ENCODE data around the gene LRRC32.
A peak's percentile ranks its signal among the peaks of the same experiment; 100 is the strongest.

LRRC32 gene

GRCh38 chr11:76699451-76700091 is 29.0 kb upstream of the LRRC32 start:
- no peak for DNase-seq (ENCODE audit: low read depth)

- no peak for DNase-seq (ENCODE audit: low read depth)
Observed at GRCh38 chr11:76698321-76699043, 27.9 kb upstream of the LRRC32 start.

DNA sequence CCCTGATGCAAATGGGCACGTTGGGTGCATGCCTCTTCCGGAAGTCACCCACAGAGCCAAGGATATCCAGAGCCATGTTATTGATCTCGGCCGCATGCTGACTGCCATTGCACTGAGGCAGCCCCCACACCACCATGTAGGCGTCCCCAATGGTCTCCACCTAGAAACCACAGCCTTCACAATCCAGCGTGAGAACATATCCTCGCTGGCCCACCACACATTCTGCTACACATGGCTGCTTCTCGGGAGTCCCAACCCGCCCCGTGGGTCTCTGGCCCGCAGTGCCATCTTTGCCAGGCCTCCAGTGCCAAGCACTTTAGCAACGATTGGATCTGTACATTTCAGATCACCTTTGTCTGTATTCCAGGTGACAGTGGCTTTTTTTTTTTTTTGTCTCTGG is 26.2 kb upstream of the LRRC32 start:
- DNase-seq (ENCODE audit: low read depth) = no peak

- no peak for DNase-seq (ENCODE audit: low read depth)
Observed at GRCh38 chr11:76695771-76696170, 25.2 kb upstream of the LRRC32 start.

GRCh38 chr11:76695133-76695532 is 24.6 kb upstream of the LRRC32 start:
- no peak for DNase-seq (ENCODE audit: low read depth)

- no peak for DNase-seq (ENCODE audit: low read depth)
Observed at GRCh38 chr11:76694664-76695063, 24.1 kb upstream of the LRRC32 start.

GRCh38 chr11:76693806-76694205 is 23.3 kb upstream of the LRRC32 start:
- no peak for DNase-seq (ENCODE audit: low read depth)

DNA sequence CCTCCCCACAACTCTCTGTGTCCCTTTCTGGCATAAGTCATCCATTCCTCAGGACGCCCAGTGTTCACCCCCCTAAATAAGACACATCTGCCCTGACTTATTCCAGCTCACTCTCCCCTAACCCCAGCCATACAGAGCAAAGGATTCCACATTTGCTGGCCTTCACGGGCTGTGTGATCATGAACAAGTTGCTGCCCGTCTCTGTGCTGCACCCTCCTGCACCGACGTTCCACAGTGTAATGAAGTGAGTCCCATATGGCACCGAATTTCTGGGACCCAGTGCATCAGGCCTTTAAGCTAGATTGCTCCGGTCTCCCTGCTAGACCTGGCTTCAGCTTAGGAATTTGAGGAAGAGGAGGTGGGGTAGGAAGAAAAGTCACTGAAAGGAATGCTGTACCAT is 22.4 kb upstream of the LRRC32 start:
- DNase-seq (ENCODE audit: low read depth) = no peak

DNA sequence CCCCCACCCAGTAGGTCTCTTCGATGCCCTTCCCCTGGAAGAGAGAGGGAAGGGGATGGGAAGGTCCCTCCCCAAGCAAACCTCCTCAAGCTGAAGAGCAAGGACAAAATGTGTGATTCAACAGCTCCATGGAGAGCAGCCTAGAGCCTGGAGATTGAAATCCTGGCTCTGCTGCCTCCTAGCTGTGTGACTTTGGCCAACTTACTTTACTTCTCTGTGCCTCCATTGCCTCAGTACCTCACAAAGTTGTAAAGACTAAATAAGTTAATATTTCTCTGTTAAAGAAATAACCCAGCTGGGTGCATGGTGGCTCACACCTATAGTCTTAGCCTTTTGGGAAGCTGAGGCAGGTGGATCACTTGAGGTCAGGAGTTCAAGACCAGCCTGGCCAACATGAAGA is 21.1 kb upstream of the LRRC32 start:
- DNase-seq (ENCODE audit: low read depth) = no peak

DNA sequence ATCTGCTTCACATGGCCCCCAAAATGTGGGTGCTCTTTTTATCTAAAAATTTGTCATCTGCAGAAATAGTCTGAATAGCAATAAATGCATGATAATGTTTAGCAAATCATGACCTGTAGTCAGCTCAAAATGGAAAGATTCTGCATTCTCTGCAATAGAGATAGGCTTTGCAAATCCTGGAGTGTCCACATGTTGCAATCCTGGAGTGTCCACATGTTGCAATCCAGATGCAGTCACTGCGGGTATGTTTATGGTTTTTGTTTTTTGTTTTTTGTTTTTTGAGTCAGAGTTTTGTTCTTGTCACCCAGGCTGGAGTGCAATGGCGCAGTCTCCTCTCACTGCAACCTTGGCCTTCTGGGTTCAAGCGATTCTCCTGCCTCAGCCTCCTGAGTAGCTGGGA is 20.2 kb upstream of the LRRC32 start:
- DNase-seq (ENCODE audit: low read depth) = no peak

- DNase-seq (ENCODE audit: low read depth) = no peak
Observed at GRCh38 chr11:76689313-76690260, 19.0 kb upstream of the LRRC32 start.

DNA sequence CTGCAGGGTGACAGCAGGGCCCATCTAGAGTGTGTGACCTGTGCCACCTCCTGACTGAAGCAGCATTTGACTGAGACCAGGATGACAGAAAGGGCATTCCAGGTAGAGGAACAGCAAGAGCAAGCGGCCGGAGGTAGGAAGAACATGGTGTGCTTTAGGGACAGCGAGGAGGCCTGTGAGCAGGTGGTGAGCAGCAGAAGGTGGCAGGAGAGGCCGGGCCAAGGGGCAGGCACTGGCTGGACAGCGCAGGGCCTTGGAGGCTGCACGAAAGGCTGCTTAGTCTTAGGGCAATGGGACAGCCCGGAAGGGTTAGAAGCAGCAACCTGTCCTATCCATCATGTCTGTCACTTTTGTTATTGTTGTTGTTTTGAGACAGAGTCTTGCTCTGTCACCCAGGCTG is 17.6 kb upstream of the LRRC32 start:
- DNase-seq (ENCODE audit: low read depth) = no peak

GRCh38 chr11:76686261-76687079 is 15.9 kb upstream of the LRRC32 start:
- DNase-seq (ENCODE audit: low read depth) = no peak

GRCh38 chr11:76685831-76686230 is 15.3 kb upstream of the LRRC32 start:
- no peak for DNase-seq (ENCODE audit: low read depth)

DNA sequence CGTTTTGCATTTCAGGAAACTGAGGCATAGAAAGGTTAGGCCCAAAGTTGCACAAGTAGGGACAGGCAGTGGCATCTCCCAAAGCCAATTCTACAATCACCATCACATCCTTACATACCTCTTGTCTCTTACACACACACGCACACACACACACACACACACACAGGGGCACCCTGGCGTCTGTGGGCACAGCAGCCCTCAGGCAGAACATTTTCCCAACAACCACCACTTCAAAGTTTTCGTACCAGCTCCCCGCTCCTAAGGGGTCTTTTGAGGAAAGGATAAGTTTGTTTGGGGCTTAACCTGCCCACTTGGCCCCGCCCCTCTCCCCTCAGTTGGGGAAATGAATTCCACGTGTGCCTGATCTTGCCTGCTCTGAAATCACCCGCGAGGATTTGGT is 14.7 kb upstream of the LRRC32 start:
- DNase-seq (ENCODE audit: low read depth) = no peak

DNA sequence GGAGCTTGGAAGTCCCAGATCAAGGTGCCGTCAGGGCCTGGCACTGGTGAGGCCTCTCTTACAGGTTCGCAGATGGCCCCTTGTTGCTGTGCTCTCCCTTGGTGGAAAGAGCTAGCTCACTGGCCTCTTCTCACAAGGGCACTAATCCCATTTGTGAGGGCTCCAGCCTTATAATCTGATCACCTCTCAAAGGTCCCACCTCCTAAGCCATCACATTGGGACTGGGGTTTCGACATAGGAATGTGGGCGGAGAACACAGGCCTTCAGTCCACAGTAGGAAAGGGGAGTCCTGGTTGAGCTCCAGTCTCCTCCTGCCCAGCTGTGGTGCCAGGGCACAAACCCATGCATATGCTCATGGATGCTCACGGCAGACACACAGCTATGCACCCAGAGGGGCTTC is 14.0 kb upstream of the LRRC32 start:
- DNase-seq (ENCODE audit: low read depth) = no peak

DNA sequence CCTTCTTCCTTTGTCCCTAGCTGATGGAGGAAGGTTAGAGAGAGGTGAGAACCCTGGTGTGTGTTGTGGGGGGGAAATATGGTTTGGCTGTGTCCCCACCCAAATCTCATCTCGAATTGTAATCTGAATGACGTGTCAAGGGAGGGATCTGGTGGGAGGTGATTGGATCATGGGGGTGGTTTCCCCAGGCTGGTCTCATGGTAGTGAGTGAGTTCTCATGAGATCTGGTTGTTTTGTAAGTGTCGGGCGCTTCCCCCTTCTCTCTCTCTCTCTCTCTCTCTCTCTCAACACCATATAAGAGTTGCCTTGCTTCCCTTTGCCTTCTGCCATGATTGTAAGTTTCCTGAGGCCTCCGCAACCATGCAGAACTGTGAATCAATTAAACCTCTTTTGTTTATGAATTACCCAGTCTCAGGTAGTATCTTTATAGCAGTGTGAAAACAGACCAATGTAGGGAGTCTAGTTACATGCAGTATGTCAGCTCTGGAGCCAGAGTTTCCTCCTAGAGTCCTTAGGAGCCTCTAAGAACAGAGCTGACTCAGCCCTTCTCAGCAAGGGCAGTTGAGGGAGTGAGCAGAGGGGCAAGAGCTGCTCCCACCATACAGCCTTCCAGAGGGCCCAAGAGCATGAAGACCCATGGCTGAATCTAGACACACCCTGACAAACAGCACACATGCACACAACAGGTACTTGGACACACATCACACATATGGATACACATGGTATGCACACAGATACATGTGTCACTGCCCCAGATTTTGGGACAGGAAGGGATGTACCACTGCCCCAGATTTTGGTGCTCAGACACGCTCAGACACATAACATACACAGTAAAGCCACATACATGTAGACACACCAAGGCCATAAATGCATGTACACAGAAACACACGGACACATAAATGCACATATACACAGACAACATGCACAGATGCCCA is 12.9 kb upstream of the LRRC32 start:
- no peak for DNase-seq (ENCODE audit: low read depth)

DNA sequence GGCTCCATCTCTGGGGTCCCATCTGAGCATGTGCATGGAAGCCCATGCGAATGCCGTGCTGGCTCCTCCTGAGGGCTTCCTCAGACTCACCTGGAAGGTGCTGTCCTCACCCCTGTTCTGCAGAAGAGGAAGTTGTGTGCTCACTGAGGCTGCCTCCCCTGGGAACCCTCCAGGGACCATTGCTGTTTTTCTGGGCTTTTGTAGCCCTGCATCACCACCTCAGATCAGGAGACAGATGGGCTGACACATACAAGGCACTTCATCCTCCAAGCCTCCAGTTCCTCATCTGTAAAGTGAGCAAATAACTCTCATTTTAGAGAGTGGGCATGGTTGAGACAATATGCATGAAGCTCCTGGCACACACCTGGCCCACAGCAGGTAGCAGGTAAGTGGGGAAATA is 12.1 kb upstream of the LRRC32 start:
- no peak for DNase-seq (ENCODE audit: low read depth)

DNA sequence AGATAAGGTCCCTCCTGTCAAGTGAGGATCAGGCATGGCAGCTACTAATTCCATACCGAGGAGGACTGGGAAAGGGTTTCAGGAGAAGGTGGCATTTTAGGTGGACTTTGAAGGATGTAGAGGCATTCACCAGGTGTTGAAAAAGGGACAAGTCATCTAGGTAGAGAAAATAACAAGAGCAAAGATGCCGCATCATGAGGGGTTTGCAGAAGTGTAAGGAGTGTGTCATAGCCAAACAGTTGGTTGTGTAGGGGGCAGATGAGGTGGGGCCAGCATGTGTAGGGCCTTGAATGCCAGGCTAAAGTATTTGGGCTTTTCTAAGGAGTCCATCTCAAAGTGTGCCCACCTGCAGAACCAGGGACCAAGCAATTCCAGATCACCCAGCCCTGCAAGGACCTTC is 11.6 kb upstream of the LRRC32 start:
- no peak for DNase-seq (ENCODE audit: low read depth)

DNA sequence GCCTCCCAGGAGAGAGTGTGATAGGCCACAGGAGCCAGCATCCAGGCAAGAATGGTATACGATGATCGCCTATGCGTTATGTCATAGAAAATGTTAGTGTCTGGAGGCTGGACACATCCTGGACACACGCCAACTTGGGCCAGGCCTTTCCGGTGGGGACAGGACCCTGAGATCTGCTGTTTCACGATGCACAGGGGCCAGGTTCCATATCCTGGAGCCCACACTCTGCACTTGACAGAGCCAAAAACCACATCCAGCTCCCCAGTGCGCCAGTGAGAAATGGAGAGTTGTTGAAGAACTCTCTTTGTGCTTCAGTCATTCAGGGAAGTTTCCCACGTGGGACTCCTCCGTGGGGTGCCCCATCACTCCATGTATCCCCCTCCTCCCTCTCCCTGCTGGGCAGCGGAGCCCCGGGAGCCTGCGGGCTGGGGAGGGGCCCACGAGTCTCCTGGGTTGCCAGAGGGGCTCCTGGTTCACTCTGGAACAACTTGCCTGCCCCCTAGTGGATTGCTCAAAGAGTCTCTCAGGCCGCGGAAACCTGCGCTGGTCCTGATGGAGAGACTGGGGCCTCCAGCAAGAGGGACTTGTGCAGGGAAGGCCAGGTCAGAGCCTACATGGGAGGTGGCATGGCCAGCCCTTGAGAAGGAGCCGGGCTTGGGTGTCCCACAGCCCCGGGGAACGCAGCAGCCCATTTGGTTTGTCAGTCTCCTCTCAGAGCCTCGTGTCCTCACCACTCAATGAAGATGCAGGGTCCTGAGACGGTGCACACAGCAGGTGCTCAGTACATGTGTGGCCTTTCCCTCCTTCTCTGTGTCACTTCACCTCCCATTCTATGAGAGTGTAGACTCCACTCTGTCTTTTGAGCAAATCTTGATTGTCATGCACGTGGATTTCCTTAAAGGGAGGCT is 10.2 kb upstream of the LRRC32 start:
- peak; percentile 42 for DNase-seq (ENCODE audit: low read depth)
